Activated CD4-positive, alpha-beta T cell treated with anti-CD3 and anti-CD28 coated beads, Interleukin-2, Interleukin-4, amounts not matched to agents 100 ng/mL and 50 ng/mL, durations not matched to agents 16 hours and 8 hours (primary cell): ENCODE results near the gene INAFM2.

Experiments
- DNase-seq: peaks from one replicate; pipeline ENCODE4 v3.0.0-alpha.2; 2020; ENCODE audit warnings: low spot score

INAFM2 gene

DNA sequence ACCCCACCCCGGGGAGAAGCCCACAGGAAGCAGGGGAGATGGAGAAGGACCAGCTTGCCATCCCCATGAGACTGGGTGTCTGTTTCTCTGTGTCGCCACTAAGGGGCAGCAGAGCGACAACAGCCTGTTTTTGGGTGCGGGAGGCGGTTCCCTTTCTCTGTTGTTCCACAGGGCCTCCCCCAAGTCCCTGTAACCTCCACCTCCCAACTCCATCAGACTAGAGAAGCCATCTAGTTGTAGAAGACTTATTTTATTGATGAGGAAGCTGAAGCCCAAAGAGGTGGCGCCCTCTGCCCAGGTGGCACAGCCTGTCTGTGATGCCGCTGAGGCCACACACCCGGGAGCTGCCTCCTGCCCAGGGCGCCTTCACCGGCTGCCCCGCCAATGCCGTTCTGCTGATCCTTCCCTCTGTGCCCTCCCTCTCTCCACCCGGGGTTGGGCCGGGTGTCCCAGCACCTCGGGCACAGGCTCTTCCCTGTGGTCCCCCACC is 21.2 kb downstream of the INAFM2 start:
- peak; percentile 74 for DNase-seq

DNA sequence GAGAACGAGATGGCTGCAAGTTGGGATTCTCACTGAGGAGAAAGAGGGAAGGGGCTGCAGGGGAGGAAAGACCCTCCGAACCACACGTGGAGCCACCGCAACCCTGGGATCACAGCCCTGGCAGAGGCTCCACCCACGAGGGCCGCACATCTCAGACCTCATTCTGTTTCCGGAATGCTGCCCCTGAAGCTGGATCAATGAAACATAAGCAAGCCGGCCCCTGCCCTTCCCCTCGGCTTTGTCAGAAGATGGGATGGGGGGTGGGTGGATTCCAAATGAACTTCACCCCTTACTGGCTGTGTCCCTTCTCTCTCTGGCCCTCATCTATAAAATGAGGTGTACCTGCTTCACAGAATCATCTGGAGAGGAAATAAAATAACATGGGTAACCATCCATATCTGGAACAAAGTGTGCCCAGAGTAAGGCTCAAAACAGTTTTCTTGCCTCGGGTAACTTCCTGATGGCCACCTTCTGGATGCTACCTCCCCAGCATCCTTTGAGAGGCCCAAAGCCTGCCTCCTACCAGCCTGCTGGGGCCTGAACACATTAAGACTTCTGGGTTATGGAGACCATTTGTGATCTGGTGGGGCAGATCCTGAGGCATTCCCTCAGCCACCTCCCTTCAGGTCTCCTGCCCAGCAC is 21.9 kb downstream of the INAFM2 start:
- DNase-seq = no peak

DNA sequence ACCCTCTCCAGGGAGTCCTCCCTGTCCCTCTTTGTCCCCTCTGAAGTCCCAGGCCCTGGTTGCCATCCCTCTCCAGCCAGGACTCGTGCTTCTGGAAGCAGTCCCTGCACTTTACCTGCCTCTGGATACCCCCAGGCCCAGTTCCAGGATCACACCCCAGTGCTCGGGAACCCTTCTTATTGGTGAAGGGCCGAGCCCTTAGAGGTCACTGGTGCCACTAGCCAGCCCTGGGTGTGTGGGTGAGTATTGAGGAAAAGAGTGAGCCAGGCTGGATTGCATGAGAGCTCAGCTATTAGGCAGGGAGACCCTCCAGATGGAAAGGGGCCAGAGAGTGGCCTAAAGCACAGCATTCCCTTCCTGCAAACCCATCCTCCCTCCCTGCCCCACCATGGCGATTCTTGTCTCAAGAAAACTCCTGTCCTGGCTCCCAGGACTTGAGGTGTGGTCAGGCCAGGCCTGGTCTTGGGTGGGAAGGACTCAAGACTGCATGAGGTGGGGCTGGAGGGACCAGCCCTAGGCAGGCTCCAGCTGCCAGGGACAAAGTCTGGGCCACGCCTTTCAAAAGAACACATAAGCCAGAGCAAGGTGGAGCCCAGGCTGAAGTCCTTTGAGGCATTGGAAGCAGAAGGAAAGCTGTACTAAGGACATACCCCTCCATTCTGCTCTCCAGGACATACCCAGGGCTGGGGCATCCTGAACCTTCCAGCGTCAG is 22.5 kb downstream of the INAFM2 start:
- DNase-seq = no peak

DNA sequence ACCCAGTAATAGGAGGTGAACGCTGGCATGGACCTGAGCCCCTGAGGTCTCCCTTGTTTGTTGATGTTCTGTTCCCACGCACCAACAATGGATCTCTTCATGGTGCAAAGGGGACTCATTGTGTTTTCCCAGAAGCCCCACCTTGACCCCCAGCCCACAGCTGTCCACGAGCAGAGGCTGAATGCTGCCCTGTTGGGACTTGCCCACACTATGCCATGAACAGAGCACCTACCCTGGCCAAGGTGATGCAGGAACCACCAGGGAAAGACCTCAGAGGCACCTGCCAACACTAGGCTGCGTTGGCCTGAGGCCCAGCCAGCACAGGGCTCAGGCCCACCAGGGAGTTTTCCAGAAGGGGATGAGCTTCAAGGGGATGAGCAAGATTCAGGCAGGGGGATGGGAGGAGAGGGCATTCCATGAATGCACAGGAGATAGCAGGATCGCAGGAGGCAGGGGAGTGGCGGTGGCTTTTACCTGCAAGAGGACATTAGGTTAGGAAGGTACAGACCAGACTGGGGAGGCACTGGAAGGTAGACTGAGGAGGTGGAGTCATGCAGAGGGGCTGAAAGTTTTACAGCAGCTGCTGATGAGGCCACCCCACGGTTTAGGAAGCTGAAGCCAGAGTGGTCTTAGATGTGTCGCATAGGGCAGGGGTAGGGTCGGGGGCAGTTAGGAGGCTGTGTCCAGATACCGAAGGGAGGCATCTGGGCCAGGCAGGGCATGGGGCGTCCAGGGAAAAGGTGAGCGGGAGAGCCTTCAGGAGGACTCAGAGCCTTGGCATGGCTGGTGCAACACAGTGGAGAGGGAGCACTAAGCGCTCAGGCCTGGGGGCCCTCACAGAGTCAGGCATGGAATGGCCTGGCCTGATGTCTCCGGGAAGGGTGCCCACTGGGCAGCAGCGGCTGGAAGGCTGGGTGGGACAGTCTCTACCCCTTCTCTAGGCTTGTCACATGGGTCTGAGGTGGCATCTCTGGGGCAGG is 23.4 kb downstream of the INAFM2 start:
- DNase-seq = no peak

DNA sequence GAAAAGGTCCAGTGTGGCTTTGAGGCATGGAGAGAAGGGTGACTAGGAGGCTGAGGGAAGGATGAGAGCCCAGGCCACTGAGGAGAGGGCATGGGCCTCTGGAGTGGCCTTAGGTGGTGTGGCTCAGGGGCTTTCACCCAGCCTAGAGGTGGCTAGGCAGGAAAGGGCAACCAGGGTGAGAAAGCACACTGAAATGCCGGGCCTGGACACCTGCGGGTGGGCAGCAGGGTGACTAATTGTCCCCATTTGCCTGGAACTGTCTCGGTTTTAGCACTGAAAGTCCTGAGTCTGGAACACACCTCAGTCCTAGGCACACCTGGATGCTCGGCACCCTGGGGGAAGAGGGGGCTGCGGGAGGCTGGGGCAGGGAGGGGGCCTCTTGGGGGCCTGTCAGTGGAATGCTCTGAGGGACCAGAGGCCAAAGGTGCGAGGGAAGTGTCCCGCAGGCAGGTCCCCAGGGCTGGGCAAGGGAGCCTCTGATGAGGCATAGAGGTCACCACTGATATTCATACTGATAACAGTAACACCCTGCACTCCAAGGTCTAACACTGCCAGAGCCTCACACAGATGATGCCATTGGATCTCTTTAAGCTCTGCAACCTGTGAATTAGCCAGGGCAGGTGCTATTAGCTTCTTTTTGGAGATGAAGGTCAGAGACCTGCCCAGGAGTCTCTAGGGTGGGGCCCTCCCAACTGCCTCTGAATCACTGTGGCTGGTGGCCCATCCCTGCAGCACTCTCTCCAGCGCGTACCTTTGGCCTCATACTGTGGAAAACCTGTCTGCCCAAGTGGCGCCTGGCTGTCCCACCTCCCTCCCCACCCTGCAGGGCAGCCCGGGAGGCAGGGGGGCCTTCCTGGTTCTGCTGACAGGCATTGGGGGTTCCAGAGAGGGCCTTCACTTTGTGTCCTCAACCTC is 24.3 kb downstream of the INAFM2 start:
- no peak for DNase-seq

DNA sequence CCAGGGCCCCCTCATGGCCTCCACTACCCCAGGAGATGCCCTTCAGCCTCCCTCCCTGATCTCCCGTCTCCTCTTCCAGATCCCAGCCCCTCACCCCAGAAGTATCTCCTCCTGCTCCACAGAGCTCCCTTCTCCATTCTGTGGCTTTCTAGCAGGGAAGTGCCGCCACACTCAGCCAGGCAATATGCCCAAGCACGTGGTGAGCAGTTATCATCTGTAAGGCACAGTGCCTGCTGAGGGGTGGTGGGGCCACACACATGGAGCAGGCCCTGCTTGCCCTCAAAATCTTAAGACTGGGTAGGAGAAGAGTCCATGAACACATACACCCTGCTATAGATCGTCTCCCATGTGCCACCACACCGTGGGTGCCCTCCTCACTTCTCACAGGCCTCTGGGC is 25.0 kb downstream of the INAFM2 start:
- DNase-seq = no peak

DNA sequence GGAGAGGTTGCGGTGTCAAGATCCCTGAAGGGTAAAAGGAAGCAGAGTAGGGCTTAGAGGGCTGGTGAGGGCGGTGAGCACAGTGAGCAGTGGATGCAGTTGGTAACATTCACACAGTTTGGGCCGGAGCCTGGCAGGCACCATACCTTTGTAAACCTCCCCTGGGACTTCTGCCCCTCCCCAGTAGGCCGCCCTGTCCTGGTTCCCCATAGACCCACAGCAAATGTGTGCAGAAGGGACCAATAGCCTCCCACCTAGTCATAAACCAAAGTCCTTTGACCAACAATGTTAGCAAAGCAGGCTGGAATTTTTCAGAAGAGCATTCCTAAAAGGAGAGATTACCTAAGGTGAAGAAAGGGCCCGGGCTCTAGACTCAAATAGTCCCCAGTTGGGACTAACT is 25.7 kb downstream of the INAFM2 start:
- DNase-seq = no peak

DNA sequence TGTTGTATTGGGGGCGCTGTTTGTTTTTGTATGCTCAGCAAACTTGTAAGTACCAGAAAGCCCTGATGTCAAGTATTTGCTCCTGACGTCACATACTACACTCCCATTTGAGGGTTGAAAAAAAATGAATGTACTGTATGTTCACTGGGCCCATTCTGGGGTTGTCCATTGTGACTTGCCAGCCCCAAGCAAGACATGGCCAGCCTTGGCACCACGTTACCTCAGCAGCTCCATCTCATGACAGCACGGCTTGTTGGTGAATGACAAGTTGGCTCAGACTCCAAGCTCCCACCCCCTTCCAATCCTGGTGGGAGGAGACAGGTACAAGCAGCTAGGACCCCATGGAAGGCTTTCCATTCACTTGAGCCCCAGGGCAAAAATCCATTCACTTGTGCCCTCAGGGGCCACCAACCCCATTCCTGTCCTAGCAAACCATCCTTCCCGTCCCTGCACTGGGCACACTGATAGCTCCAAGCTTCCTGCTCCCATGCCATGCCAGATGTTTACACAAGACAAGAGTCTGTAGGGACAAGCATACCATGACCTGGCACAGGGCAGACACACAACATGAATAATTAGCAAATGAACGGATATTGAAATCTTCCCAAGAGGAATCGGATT is 28.9 kb downstream of the INAFM2 start:
- no peak for DNase-seq

DNA sequence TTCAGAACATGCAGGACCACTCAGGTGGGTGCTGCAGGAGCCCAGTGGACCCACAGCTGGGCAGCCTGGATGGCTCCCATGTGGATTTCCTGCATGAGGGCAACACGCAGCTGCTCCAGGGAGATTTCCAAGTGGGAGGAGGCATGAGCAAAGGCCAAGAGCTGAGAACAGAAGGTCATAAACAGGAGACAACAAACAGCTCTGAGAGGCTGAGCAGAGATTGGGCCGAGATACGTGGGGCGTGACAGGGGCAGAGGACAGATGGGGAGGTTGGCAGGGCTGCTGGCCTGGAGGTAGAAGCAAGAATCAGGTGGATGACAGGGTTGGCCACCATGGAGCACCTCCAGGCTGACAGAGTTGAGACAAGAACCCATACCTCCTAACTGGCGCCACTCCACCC is 30.2 kb downstream of the INAFM2 start:
- DNase-seq = no peak

DNA sequence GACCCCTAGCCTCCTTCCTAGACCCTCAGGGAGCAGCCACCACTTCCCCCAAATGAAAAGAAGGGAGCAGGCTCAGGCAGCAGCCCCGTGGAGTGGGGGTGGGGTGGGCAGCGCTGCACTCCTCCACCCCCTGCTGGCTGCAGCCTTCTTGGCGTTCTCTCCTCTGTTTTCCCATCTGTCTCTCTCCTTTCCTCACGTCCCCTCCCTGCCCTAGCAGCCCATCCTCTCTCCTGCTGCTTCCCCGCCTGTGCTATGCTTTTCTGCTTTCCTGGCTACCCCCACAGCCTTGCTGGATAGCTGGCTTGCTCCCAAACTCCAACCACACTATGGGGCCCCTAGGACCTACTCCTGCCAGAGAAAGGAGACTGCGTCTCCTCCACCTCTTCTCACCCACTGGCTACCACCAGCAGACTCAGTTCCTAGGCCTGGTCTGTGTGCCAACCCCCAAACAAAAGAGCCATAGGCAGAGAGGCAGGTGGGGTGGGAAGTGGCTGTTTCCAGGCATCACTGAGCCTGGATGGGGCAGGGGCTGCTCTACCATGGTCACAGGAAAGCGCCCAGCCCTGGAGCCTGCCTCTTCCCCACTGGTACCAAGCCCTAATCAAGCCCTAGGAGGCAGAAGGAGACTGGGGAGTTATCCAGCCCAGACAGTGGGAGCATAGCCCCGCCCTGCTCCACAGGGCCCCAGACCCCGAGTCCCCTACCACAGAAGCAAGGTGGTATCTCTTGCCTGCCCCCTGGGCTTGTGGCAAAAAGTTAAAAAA is 31.1 kb downstream of the INAFM2 start:
- DNase-seq = no peak

DNA sequence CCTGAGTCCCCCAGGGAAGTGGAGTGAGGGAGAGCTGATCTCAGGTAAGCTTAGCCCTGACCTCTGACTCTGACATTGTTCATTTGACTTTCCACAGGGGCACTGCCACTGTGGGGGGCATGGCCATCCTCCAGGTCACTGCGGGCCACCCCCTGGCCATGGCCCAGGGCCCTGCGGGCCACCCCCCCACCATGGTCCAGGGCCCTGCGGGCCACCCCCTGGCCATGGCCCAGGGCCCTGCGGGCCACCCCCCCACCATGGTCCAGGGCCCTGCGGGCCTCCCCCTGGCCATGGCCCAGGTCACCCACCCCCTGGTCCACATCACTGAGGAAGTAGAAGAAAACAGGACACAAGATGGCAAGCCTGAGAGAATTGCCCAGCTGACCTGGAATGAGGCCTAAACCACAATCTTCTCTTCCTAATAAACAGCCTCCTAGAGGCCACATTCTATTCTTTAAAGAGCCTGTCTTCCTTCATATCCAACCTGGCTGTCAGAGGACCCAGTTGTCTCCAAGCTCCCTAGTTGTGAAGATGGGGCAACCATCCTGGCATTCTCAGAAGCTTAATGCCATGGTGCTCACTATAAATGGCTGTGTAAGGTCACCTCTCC is 32.6 kb downstream of the INAFM2 start:
- DNase-seq = no peak

DNA sequence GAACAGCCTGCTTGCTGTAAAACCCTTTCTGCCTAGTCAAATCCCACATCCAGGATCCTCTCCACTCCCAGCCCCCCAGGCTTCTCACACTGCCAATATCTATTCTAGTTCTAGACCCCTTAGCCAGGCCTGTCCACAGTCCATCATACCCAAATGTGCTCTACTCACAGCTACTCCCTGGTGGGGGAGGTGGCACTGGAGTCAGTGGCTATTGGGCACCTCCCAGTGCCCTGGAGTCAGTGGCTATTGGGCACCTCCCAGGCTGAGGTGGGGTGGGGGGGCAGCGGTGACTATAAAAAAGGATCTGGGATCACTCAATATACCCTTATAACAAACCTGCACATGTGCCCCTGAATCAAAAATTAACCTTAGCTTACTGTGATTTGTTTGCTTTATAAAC is 33.8 kb downstream of the INAFM2 start:
- no peak for DNase-seq

DNA sequence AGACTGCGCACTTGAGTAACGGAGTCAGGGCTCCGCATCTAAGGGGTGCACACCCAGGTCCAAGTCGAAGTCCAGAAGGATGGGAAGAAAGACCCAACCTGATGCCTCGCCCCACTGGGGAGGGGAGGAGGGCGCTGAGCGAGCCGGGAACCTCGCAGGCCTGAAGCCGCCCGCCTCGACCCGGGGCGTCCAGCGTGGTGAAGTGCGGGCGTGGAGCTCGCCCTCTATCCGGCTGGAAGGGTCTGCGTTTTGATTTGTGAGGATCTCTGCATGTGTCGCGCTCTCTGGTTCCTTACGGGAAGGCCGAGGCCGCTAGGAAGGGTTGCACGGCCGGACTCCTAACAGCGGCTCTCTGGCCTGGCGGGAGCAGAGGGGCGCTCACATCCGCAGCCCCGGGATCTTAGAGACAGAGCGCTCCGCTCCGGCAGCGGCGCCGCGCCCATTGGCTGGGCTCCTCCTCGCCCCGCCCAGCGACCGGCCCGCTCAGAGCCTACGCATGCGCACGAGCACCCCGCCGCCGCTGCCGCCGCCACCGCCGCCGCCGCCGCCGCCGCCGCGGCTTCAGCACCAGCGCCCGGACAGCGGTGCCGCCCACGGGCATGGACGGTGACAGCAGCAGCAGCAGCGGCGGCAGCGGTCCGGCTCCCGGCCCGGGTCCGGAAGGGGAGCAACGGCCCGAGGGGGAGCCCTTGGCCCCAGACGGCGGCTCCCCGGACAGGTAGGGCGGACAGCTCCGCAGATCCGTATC is 34.4 kb downstream of the INAFM2 start, which contains the start of gene DISP2:
DISP2 (plus strand) TSS at position 497 of the 748 bp plus-strand sequence; CDS start at position 600, 103 bp downstream.
- DNase-seq = peak; percentile 87

DNA sequence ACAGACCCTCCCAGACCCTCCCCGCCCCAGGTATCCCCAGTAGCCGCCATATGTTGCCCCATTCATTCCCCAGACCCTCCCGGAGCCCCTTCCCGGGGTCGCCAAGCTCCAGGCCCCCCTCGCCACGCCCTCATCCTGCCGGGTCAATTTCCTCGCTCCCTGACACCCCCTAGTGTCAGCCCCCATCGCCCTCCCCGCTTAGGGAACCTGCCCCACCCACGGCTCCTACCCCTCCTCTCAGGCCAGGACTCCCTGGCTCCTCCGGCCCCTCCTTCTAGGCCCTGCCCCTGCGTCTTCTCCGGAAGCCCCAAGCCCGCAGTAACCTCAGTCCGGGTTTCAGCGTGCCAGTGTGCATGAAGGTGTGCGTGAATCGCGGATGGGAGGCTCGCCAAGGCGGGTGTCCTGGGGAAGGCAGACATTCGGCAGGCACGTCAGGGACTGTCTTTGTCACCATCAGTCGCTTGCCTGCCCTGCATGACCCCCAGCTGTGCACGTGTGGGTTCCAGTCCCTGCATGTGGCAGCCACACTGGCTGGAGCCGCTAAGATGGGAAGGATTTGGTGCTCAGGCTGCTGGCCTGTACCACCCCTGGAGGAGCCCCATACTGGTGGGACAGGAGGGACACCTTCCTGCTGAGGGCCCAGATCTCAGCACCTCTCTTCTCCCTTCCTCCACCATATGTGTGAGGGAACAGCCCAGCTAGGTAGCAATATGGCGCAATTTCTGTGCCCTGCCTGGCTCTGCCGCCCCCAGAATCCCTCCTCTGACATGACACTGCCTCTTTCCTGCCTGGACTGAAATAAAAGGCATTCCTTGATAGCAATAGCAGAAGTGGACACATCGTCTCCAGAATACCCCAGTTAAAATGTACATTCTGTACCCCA is 35.2 kb downstream of the INAFM2 start:
- DNase-seq = peak; percentile 55

DNA sequence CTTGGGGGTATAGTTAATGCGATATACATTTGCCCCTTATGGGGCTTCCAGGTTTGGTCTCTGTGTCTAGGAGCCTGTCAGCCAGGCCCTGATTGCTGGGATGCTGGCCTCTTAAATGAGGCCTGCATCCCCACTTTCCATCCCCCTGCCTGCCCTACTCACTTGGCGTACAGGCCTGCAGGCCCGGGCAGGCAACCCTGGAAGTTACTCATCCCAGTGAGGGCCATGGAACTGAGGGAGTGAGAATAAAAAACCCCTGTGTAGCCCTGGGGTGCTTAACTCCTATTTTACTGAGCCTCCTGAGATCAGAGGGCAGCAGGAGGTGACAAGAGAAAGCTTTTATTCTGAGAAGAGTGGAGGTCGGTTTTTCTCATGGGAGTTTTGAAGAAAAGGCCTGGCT is 36.5 kb downstream of the INAFM2 start:
- DNase-seq = no peak

DNA sequence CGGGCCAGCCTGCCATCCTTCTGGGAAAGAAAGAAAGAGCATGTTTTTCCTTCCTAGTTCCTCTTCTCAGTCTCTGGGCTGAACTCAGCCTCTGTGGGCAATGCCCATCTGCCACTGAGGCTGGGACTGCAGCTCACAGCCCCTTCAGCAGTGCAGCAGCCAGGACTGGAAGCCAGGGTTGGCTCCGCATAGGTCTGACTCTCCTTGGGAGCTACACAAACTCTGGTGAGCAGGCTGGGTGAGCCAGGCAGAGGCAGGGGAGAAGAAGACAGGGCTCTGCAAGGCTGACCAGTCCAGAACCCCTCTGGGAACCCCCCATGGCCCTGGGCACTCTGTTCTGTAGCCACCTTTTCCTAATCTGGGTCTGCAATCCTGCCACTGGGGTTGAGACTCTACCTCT is 38.1 kb downstream of the INAFM2 start:
- no peak for DNase-seq

DNA sequence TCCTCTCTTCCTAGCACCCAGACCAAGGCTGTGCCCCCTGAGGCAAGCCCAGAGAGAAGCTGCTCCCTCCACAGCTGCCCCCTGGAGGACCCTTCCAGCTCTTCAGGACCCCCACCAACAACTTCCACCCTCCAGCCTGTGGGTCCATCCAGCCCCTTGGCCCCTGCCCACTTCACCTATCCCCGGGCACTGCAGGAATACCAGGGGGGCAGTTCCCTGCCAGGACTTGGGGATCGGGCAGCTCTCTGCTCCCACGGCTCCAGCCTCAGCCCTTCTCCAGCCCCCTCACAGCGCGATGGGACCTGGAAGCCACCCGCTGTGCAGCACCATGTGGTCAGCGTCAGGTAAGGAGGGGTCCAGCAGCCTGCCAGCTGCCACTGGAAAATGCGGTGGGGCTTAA is 40.1 kb downstream of the INAFM2 start:
- no peak for DNase-seq

DNA sequence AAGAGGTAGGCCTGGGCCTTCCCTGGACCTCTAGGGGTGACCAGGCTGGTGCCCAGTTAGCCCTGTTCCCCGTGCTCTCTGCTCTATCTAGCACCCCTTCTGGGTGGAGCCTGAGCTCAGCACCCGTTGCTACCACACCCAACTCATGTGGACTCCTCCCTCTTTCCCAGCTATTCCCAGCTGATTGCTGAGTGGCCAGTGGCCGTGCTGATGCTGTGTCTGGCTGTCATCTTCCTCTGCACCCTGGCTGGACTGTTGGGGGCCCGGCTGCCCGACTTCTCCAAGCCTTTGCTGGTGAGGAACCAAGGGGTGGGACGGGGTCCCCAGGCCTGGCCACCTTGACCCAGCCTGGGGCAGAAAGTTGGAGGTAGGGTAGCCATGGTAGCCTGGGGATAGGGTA is 40.8 kb downstream of the INAFM2 start:
- no peak for DNase-seq
